D341Med (cell line): ENCODE measurements around the gene TMEM37.

ENCODE experiments used
- DNase-seq: peaks from one replicate; pipeline ENCODE4 v3.0.0; 2012; ENCODE audit warnings: low spot score

The TMEM37 gene

DNA sequence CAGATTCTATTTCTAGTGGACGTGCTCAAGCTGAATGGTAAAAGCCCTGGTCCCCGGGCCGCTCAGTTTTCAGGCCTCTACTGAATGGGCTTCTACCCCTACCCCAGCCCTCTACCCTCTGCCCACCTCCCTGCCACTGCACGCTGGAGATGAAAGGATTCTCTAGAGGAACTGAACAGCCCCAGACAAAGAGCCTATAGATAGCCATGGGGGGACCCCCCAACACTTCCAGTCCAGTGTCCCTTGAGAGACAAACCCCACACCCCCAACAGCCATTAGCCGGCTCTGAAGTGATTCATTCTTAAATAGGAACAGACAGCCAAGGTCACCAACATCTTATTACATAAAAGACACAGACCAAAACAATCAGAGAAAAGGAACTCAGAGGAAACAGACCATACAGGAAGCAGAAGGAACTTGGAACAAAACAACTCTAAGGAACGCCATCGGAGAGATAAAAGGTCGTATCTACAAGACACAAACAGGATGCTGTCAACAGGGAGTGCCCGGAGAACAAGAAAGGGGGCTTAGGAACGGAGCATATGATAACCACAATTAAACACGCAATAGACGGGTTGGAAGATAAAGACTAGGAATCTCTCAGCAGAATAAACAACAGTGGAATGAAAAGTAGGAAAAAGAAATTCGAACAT, 23.5 kb downstream of the TMEM37 start:
- no peak for DNase-seq

GRCh38 chr2:119460076-119460475, 28.4 kb downstream of the TMEM37 start:
- DNase-seq, result no peak

DNA sequence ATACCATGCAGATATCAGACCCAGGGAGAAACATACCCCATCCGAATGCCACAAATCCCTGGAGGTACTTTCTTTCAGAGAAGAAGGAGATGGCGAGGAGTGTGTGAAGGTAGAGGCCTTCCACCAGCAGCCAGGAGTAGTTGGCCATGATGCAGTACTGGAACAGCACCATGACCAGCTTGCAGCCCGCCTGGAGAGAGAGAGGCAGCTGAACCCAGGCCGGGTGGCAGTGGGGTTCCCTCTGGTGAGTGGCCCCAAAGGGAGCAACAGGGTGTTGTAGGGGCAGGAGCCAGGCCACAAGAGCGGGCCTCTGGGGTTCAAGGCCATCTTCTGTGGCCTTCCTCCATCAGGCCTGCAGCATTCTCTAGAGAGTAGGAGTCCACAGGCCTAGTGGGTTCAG, 30.2 kb downstream of the TMEM37 start:
- no peak for DNase-seq

- no peak for DNase-seq
These were observed 30.9 kb downstream of the TMEM37 start for GRCh38 chr2:119462574-119462973.

GRCh38 chr2:119463136-119463535, 31.5 kb downstream of the TMEM37 start:
- DNase-seq, result no peak

GRCh38 chr2:119463990-119464389, 32.3 kb downstream of the TMEM37 start:
- no peak for DNase-seq

- no peak for DNase-seq
These were observed 33.3 kb downstream of the TMEM37 start for GRCh38 chr2:119464981-119465380.

DNA sequence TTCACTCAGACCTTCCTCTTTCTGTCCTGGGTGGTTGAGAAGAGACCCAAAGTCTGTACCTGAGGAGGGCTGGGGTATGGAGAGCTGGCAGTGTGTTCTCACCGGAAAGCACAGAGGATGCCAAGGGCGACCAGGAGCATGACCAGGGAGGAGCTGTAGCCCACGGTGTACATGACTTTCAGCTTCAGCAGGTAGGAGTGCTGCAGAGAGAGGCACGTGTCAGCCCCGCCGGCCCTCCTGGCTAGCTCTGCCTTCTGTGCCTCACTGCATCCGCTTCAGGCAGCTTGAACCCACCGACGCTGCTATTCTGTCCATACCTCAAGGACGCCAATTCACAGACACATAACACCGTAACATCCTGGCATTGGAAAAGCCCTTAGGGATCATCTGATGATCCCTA, 34.0 kb downstream of the TMEM37 start:
- peak; percentile 43 for DNase-seq

DNA sequence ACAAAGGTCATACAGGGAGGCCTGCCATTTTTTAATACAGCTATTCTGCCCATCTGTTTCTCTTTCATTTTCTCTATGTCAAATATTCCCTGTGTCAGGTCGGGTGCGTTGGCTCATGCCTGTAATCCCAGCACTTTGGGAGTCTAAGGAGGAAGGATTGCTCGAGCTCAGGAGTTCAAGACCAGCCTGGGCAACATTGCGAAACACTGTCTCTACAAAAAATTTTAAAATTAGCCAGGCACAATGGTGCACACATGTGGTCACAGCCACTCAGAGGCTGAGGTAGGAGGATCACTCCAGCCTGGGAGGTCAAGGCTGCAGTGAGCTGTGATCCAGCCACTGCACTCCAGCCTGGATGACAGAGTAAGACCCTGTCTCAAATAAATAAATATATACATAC, 34.7 kb downstream of the TMEM37 start:
- DNase-seq, result no peak

DNA sequence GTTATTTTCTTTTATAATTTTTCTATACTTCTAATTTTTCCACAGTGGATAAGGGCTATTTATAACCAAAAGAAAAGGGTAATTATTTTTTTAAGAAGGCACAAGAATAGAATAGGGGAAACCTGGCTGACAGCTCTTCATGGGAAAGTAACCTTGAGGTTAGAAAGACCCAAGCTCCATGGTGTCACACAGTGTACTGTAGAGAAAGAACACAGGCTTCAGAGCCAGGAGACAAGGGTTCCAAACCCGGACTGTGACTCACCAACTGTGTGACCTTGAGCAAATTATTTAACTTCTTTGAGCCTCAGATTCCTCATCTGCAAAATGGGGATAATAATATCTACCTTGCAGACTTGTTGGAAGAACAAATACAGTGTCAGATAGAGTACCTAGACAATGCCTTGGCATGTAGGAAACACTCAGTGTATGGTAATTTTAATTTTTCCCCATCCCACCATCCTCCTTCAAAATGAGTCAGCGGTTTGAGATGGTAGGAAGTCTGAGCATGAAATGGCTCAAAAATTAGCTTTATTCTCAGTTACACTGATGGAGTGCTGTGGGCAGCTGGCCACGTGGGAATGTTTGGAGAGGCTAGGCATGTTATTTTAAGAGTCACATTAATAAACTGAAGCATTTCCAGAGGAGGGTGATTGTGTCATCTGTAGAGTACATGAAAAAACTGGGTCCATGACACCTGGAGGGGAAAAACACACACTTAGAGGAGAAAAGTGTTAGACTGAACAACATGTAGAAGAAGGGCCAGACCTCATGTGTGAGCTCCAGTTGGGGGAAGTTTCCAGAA, 36.7 kb downstream of the TMEM37 start:
- DNase-seq, result no peak

DNA sequence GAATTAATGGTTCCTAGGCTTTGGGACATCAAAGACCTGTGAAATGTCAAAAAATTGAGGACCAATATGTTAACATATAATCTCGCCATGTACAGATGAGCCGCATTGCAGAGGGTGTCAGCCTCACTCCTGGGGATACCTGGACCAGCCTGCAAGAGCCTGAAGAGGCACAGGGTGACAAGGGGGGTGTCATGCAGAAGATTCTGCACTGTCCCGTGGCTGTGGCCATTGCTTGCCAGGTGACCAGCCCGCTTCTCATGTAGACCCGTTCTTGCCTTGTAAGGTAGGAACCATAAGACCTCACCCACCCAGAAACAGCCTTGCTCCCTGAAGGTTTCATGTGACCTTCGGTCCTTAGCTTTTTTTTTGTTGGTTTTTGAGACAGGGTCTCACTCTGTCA, 37.5 kb downstream of the TMEM37 start:
- no peak for DNase-seq

DNA sequence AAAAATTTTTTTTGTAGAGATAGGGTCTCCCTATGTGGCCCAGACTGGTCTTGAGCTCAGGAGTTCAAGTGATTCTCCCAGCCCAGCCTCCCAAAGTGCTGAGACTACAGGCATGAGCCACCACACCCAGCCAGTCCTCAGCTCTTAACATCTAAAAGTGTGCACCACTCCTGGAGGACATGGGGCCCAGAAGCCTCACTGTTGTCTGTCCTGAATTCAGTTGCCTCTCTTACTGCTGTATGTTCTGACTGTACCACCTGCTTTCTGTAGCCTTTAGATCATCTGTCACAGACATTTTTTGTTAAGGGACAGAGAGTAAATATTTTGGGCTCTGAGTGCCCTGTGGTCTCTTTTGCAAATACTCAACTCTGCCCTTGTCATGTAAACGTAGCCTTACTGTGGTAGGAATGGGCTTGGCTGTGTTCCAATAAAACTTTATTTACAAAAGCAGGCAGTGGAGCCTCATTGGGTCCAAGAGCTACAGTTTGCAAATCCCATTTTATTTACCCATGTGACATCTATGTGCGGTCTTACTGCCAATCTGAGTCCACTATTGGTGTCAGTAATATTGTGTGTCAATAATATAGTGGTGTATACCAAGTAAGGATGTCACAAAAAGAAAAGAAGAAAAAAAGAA, 38.1 kb downstream of the TMEM37 start:
- DNase-seq, result no peak

- no peak for DNase-seq
These were observed 41.1 kb downstream of the TMEM37 start for GRCh38 chr2:119472749-119473148.

- no peak for DNase-seq
These were observed 42.1 kb downstream of the TMEM37 start for GRCh38 chr2:119473621-119474370.

DNA sequence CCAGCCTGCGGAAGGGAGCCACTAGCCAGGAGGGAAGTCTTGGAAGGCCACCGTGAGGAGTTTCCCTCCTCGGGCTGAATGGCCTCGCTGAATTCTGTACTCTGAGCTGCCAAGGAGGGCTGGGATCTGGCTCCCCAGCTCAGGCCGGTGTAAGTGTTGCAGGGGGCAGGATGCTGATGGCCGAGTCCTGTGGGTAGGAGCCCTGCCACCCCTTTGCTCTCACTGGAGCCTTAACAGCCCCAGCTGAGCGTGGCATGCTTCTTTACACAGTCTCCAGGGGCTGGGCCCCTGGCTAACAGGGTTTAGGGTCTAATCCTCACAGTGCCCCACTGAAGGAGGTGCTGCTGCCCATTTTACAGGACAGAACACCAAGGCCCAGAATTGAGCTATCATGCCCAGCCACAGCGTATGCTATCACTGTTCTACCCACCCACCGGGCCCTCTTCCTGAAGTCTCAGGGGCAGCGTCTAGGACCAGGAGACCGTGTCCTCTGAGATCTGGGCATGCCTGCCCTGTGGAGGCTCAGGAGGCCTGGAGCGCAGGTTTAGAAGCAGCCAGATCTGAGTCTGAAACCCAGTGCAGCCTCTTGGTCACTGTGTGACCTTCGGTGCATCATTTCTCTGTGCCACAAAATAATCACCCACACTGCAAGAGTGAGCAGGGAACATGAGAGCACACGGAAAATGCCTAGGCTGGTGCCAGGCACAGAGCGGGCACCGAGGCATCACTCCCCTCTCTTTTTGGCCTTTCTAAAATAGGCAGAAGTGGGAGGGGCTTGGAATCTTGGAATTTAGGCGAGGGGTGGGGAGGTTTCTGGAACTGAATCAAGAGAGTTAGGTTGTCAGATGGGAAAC, 42.9 kb downstream of the TMEM37 start:
- DNase-seq, result no peak

GRCh38 chr2:119475225-119475856, 43.7 kb downstream of the TMEM37 start:
- no peak for DNase-seq

GRCh38 chr2:119475857-119476244, 44.2 kb downstream of the TMEM37 start:
- no peak for DNase-seq

DNA sequence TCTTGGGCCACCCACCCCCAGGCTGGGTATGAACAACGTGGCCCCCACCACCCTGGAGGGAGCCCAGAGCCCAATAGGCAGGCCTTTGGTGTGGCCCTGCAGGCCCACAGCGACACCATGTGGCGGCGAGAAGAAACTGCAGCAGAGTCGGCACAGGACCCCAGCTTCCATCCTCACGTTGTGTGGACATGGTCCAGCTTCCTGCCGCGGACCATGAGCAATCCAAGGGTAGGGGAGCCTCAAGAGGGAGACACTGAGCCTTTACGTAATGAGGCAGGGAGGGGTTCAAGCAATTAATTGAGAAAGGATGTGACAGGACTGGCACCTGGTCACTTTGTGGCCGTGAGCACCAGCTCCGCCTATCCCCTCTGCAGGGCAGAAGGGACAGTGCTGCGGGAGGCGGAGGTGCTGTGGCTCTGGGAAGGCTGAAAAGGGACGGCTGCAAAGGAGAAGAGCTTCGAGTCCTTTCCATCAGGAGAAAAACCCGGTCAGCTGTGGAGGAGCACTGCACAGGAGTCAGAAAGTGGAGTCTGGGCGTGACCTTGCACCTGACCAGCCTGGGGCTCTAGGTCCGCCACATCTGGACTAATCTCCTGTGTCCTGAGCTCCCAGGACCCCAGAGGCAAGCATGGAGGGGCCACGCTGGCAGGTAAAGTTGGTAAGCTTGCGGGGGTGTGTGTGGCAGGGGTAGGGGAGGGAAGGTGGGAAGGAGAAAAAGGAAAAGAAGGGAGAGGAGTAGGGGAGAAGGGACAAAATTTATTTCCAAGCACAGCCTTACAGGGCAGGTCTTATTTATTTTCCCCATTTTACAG, 44.9 kb downstream of the TMEM37 start:
- peak; percentile 85 for DNase-seq

DNA sequence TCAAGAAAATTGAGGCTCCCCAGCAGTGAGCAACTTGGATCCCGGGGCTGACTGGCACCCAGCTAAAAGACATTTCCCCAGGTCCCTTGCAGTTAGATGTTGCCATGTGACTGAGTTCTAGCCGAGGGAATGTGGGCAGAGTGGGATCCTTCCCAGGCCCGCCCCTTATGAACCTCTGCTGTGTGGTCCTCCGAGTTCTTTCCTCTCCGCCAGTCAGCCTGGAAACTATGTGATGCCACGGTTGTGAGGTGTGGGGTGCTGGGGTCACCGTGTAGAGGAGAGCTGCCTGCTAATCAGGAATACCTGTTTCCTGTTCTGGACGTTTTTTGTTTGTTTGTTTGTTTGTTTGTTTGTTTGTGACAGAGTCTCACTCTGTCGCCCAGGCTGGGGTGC, 45.5 kb downstream of the TMEM37 start:
- DNase-seq, result no peak
